ENCODE data around the gene PEDS1.
A peak's percentile ranks its signal among the peaks of the same experiment; 100 is the strongest.
"Not testable (repeated sequence)": the region's sequence is repeated elsewhere in the genome, so short reads cannot be mapped to it uniquely, and the experiment has no call there.

Gene PEDS1

GRCh38 chr20:50189681-50190250, 36.2 kb upstream of the PEDS1 start:
- no peak overlapping the region for H2AFZ ChIP-seq (ENCODE audit: low read length, unreplicated experiment)
- peak overlapping the region; percentile 86; the same call in 1 of the 2 replicates for H3K4me3 ChIP-seq (ENCODE audit: low read depth, low read length)
- H3K27me3 ChIP-seq (ENCODE audit: insufficient read depth, low read length), result no peaks in the 10 kb centered on the region
- H3K36me3 ChIP-seq (ENCODE audit: insufficient read depth, low read length), result peaks cover 14% of the 10 kb centered on the region; the same call in 1 of the 2 replicates
- peaks cover 21% of the 10 kb centered on the region for H3K4me1 ChIP-seq (ENCODE audit: control insufficient read depth, insufficient read depth, low read length, unreplicated experiment)
- peak overlapping the region; percentile 83; the same call in 1 of the 2 replicates for H3K27ac ChIP-seq (ENCODE audit: low read depth, low read length)
- peaks cover 38% of the 10 kb centered on the region for H3K79me2 ChIP-seq (ENCODE audit: control insufficient read depth, insufficient read depth, low read length, unreplicated experiment)

GRCh38 chr20:50188879-50189680, 35.6 kb upstream of the PEDS1 start:
- Histone ChIP-seq H2AFZ (ENCODE audit: low read length, unreplicated experiment) (no peak overlapping the region), H3K27ac (ENCODE audit: low read depth, low read length) (no peak overlapping the region), H3K4me1 (ENCODE audit: control insufficient read depth, insufficient read depth, low read length, unreplicated experiment) (peaks cover 14% of the 10 kb centered on the region)

GRCh38 chr20:50188287-50188688, 34.8 kb upstream of the PEDS1 start:
- peaks cover 9% of the 10 kb centered on the region for H3K4me1 ChIP-seq (ENCODE audit: control insufficient read depth, insufficient read depth, low read length, unreplicated experiment)
- no peak overlapping the region for H3K4me3 ChIP-seq (ENCODE audit: low read depth, low read length)
- no peak overlapping the region for H2AFZ ChIP-seq (ENCODE audit: low read length, unreplicated experiment)
- H3K27ac ChIP-seq (ENCODE audit: low read depth, low read length), result no peak overlapping the region
- peaks cover 23% of the 10 kb centered on the region for H3K79me2 ChIP-seq (ENCODE audit: control insufficient read depth, insufficient read depth, low read length, unreplicated experiment)
- peaks cover 9% of the 10 kb centered on the region; the same call in 1 of the 2 replicates for H3K36me3 ChIP-seq (ENCODE audit: insufficient read depth, low read length)
- no peaks in the 10 kb centered on the region for H3K27me3 ChIP-seq (ENCODE audit: insufficient read depth, low read length)

More at GRCh38 chr20:50188879-50189680, 35.6 kb upstream of the PEDS1 start:
- Histone ChIP-seq H3K27me3 (ENCODE audit: insufficient read depth, low read length) (no peaks in the 10 kb centered on the region), H3K4me3 (ENCODE audit: low read depth, low read length) (no peak overlapping the region), H3K79me2 (ENCODE audit: control insufficient read depth, insufficient read depth, low read length, unreplicated experiment) (peaks cover 31% of the 10 kb centered on the region), H3K36me3 (ENCODE audit: insufficient read depth, low read length) (peaks cover 14% of the 10 kb centered on the region; the same call in 1 of the 2 replicates)

- H3K27me3 ChIP-seq (ENCODE audit: insufficient read depth, low read length), result no peaks in the 10 kb centered on the region
- no peak overlapping the region for H3K27ac ChIP-seq (ENCODE audit: low read depth, low read length)
- no peak overlapping the region for H2AFZ ChIP-seq (ENCODE audit: low read length, unreplicated experiment)
- H3K4me1 ChIP-seq (ENCODE audit: control insufficient read depth, insufficient read depth, low read length, unreplicated experiment), result peaks cover 9% of the 10 kb centered on the region
- peaks cover 2% of the 10 kb centered on the region; the same call in 1 of the 2 replicates for H3K36me3 ChIP-seq (ENCODE audit: insufficient read depth, low read length)
- no peak overlapping the region for H3K4me3 ChIP-seq (ENCODE audit: low read depth, low read length)
- H3K79me2 ChIP-seq (ENCODE audit: control insufficient read depth, insufficient read depth, low read length, unreplicated experiment), result peaks cover 15% of the 10 kb centered on the region
Observed at GRCh38 chr20:50187403-50188051, 34.0 kb upstream of the PEDS1 start.

- no peak overlapping the region for H2AFZ ChIP-seq (ENCODE audit: low read length, unreplicated experiment)
- no peaks in the 10 kb centered on the region for H3K27me3 ChIP-seq (ENCODE audit: insufficient read depth, low read length)
- peaks cover 9% of the 10 kb centered on the region for H3K4me1 ChIP-seq (ENCODE audit: control insufficient read depth, insufficient read depth, low read length, unreplicated experiment)
- H3K79me2 ChIP-seq (ENCODE audit: control insufficient read depth, insufficient read depth, low read length, unreplicated experiment), result peaks cover 10% of the 10 kb centered on the region
- no peaks in the 10 kb centered on the region for H3K36me3 ChIP-seq (ENCODE audit: insufficient read depth, low read length)
- H3K4me3 ChIP-seq (ENCODE audit: low read depth, low read length), result no peak overlapping the region
- H3K27ac ChIP-seq (ENCODE audit: low read depth, low read length), result no peak overlapping the region
Observed at GRCh38 chr20:50186987-50187402, 33.5 kb upstream of the PEDS1 start.

- Histone ChIP-seq H2AFZ (ENCODE audit: low read length, unreplicated experiment) (peak overlapping the region; percentile 4), H3K27ac (ENCODE audit: low read depth, low read length) (no peak overlapping the region), H3K4me1 (ENCODE audit: control insufficient read depth, insufficient read depth, low read length, unreplicated experiment) (peaks cover 9% of the 10 kb centered on the region), H3K4me3 (ENCODE audit: low read depth, low read length) (no peak overlapping the region), H3K79me2 (ENCODE audit: control insufficient read depth, insufficient read depth, low read length, unreplicated experiment) (peaks cover 4% of the 10 kb centered on the region), H3K36me3 (ENCODE audit: insufficient read depth, low read length) (no peaks in the 10 kb centered on the region), H3K27me3 (ENCODE audit: insufficient read depth, low read length) (no peaks in the 10 kb centered on the region)
Observed at GRCh38 chr20:50186151-50186885, 32.8 kb upstream of the PEDS1 start.

- Histone ChIP-seq H3K79me2 (ENCODE audit: control insufficient read depth, insufficient read depth, low read length, unreplicated experiment) (no peaks in the 10 kb centered on the region), H3K4me1 (ENCODE audit: control insufficient read depth, insufficient read depth, low read length, unreplicated experiment) (peaks cover 9% of the 10 kb centered on the region), H3K27me3 (ENCODE audit: insufficient read depth, low read length) (no peaks in the 10 kb centered on the region), H2AFZ (ENCODE audit: low read length, unreplicated experiment) (no peak overlapping the region), H3K27ac (ENCODE audit: low read depth, low read length) (no peak overlapping the region), H3K36me3 (ENCODE audit: insufficient read depth, low read length) (no peaks in the 10 kb centered on the region), H3K4me3 (ENCODE audit: low read depth, low read length) (no peak overlapping the region)
Observed at GRCh38 chr20:50185426-50185825, 31.9 kb upstream of the PEDS1 start.

GRCh38 chr20:50182346-50182745, 28.8 kb upstream of the PEDS1 start:
- Histone ChIP-seq H3K4me1 (ENCODE audit: control insufficient read depth, insufficient read depth, low read length, unreplicated experiment) (peaks cover 7% of the 10 kb centered on the region), H3K79me2 (ENCODE audit: control insufficient read depth, insufficient read depth, low read length, unreplicated experiment) (no peaks in the 10 kb centered on the region), H2AFZ (ENCODE audit: low read length, unreplicated experiment) (no peak overlapping the region), H3K36me3 (ENCODE audit: insufficient read depth, low read length) (no peaks in the 10 kb centered on the region), H3K27ac (ENCODE audit: low read depth, low read length) (no peak overlapping the region), H3K4me3 (ENCODE audit: low read depth, low read length) (no peak overlapping the region), H3K27me3 (ENCODE audit: insufficient read depth, low read length) (no peaks in the 10 kb centered on the region)

- H3K36me3 ChIP-seq (ENCODE audit: insufficient read depth, low read length), result no peaks in the 10 kb centered on the region
- no peak overlapping the region for H3K4me3 ChIP-seq (ENCODE audit: low read depth, low read length)
- no peaks in the 10 kb centered on the region for H3K27me3 ChIP-seq (ENCODE audit: insufficient read depth, low read length)
- no peaks in the 10 kb centered on the region for H3K79me2 ChIP-seq (ENCODE audit: control insufficient read depth, insufficient read depth, low read length, unreplicated experiment)
- H3K27ac ChIP-seq (ENCODE audit: low read depth, low read length), result no peak overlapping the region
- H3K4me1 ChIP-seq (ENCODE audit: control insufficient read depth, insufficient read depth, low read length, unreplicated experiment), result peaks cover 3% of the 10 kb centered on the region
- H2AFZ ChIP-seq (ENCODE audit: low read length, unreplicated experiment), result no peak overlapping the region
Observed at GRCh38 chr20:50181344-50181743, 27.8 kb upstream of the PEDS1 start.

GRCh38 chr20:50178672-50179071, 25.1 kb upstream of the PEDS1 start:
- not testable (repeated sequence) for H3K27ac ChIP-seq (ENCODE audit: low read depth, low read length); H2AFZ ChIP-seq (ENCODE audit: low read length, unreplicated experiment); H3K27me3 ChIP-seq (ENCODE audit: insufficient read depth, low read length); H3K4me3 ChIP-seq (ENCODE audit: low read depth, low read length); H3K36me3 ChIP-seq (ENCODE audit: insufficient read depth, low read length); H3K4me1 ChIP-seq (ENCODE audit: control insufficient read depth, insufficient read depth, low read length, unreplicated experiment); H3K79me2 ChIP-seq (ENCODE audit: control insufficient read depth, insufficient read depth, low read length, unreplicated experiment)

Measured in ACC112 (cell line).